ENCODE results near the gene POLR3E.

Gene POLR3E

DNA sequence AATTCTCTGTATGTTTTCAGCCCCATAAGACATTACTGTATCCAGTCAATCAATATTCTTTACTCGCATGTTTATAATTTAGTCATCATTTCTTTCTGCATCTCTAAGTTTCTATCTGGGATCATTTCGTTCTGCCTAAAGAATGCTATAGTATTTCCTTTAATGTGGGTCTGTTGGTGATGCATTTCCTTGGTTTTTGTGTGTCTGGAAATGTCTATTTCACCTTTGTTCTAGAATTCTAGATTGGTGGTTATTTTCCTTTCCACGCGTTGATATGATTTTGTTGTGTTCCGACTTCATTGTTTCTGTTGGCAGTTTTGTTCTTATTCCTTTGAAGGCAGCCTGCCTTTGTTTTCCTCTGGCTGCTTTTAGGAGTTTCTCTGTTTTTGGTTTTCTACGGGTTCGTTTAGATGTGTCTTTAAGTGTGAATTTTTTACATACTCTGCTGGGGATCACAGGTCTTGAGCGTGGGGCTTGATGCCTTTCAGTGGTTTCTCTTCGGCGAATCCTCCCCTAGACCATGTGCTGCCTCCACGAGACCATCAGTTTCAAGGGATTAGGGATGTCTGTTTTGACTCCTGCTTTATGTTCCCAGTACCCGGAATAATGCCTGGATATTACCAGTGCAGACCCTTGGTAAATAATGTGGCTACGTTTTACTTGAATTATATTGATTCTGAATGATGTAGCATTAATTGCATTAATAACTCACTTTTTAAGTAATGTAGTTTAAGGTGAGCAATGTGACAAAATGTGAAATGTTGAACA, 23.5 kb downstream of the POLR3E start:
- Mint-ChIP-seq H3K27ac (no peak overlapping the region), H3K4me1 (no peaks in the 10 kb centered on the region), H3K4me3 (no peak overlapping the region), H3K9me3 (no peaks in the 10 kb centered on the region), H3K27me3 (no peaks in the 10 kb centered on the region), H3K36me3 (peaks cover 72% of the 10 kb centered on the region)
- no peak for ATAC-seq

GRCh38 chr16:22321340-22322001, 24.3 kb downstream of the POLR3E start:
- peaks cover 65% of the 10 kb centered on the region for H3K36me3 Mint-ChIP-seq
- no peaks in the 10 kb centered on the region for H3K27me3 Mint-ChIP-seq
- no peaks in the 10 kb centered on the region for H3K9me3 Mint-ChIP-seq
- ATAC-seq = peak; percentile 74
- no peak overlapping the region for H3K4me3 Mint-ChIP-seq
- no peak overlapping the region for H3K27ac Mint-ChIP-seq
- no peaks in the 10 kb centered on the region for H3K4me1 Mint-ChIP-seq

GRCh38 chr16:22322021-22322471, 24.8 kb downstream of the POLR3E start:
- Mint-ChIP-seq H3K4me3 (no peak overlapping the region), H3K36me3 (peaks cover 65% of the 10 kb centered on the region), H3K4me1 (no peaks in the 10 kb centered on the region), H3K27me3 (no peaks in the 10 kb centered on the region), H3K27ac (no peak overlapping the region), H3K9me3 (no peaks in the 10 kb centered on the region)
- ATAC-seq = no peak

DNA sequence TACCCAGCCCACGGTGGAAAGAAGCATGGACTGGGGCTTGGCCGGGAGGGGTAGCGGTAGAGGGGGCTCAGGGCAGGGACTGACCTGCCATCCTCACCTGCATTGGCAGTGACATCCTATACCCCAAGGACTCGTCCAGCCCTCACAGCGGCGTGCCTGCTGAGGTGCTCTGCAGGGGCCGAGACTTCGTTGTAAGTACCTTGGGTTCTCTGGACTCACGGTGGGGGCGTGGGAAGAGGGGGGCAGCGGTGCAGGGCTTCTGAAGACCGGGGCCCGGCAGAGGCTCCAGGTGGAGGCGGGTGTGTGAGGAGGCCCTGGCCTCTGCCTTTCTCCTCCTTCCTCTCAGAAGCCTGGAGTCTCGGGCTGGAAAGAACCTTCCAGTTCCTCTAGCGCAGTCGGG, 25.5 kb downstream of the POLR3E start:
- no peaks in the 10 kb centered on the region for H3K9me3 Mint-ChIP-seq
- no peaks in the 10 kb centered on the region for H3K4me1 Mint-ChIP-seq
- H3K27ac Mint-ChIP-seq = no peak overlapping the region
- no peak overlapping the region for H3K4me3 Mint-ChIP-seq
- H3K36me3 Mint-ChIP-seq = peaks cover 65% of the 10 kb centered on the region
- H3K27me3 Mint-ChIP-seq = no peaks in the 10 kb centered on the region
- no peak for ATAC-seq

GRCh38 chr16:22323173-22323958, 26.2 kb downstream of the POLR3E start:
- no peaks in the 10 kb centered on the region for H3K4me1 Mint-ChIP-seq
- peaks cover 70% of the 10 kb centered on the region for H3K36me3 Mint-ChIP-seq
- no peaks in the 10 kb centered on the region for H3K9me3 Mint-ChIP-seq
- H3K27me3 Mint-ChIP-seq = no peaks in the 10 kb centered on the region
- H3K27ac Mint-ChIP-seq = no peak overlapping the region
- H3K4me3 Mint-ChIP-seq = no peak overlapping the region
- ATAC-seq = no peak

GRCh38 chr16:22323959-22324786, 27.0 kb downstream of the POLR3E start:
- ATAC-seq = no peak
- H3K27me3 Mint-ChIP-seq = no peaks in the 10 kb centered on the region
- peaks cover 71% of the 10 kb centered on the region for H3K36me3 Mint-ChIP-seq
- no peak overlapping the region for H3K27ac Mint-ChIP-seq
- no peak overlapping the region for H3K4me3 Mint-ChIP-seq
- no peaks in the 10 kb centered on the region for H3K4me1 Mint-ChIP-seq
- H3K9me3 Mint-ChIP-seq = no peaks in the 10 kb centered on the region

DNA sequence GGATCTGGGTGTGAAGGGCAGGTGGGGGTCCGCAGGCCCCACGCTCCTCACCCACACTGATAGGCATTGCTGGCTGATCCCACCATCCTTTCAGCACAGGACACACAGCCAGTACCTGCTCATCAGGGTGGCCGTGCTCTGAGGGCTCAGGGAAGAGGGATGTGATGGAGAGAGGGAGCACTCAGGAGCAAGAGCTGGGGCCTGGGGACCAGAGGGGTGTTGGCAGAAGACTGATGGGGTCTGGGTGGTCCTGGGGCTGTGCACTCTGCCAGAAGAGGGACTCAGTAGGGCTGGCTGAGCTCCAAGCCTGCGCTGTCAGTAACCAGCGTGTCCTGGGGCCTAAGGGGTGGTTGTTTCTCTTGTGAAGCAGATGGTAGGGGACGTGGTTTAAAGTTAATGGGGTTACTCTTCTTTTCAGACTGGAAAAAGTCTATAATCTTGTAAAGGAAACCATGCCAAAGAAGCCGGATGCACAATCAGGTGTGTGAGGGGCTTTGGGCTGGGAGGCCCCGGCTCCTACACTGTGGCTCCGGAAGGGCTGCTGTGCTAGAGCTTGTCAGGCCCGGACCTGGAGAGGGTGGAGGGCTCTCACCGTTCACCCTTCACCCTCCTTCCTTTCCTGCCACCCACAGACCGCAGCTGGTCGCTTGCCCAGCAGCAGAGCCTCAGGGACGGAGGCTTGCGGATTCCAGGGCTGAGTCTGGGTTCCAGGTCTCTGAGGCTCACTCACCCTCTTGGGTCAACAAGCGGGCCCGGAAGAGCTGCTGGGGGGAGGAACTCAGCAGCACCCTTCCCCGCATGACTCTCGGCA, 27.8 kb downstream of the POLR3E start:
- Mint-ChIP-seq H3K27me3 (no peaks in the 10 kb centered on the region), H3K4me1 (no peaks in the 10 kb centered on the region), H3K27ac (no peak overlapping the region), H3K36me3 (peaks cover 79% of the 10 kb centered on the region), H3K9me3 (no peaks in the 10 kb centered on the region), H3K4me3 (no peak overlapping the region)
- no peak for ATAC-seq

DNA sequence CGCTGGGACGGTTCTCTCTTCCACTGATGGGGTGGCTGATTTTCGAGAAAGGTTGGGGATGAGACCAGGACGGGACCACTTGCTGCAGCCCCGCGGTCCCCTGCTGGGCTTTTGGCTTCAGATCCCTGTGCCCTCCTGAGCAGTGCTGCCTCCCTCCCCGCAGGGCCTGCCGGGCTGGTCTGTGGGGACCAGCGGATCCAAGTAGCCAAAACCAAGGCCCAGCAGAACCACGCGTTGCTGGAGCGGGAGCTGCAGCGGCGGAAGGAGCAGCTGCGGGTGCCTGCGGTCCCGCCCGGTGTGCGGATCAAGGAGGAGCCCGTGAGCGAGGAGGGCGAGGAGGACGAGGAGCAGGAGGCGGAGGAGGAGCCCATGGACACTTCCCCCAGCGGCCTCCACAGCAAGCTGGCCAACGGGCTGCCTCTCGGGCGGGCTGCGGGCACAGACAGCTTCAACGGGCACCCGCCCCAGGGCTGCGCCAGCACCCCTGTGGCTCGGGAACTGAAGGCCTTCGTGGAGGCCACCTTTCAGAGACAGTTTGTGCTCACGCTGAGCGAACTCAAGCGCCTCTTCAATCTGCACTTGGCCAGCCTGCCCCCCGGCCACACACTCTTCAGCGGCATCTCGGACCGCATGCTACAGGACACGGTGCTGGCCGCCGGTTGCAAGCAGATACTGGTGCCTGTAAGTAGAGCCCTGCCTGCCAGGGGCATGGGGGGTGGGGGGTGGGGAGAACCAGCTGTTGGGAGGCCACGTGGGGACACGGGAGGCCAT, 28.6 kb downstream of the POLR3E start:
- H3K9me3 Mint-ChIP-seq = no peaks in the 10 kb centered on the region
- no peak overlapping the region for H3K4me3 Mint-ChIP-seq
- no peaks in the 10 kb centered on the region for H3K4me1 Mint-ChIP-seq
- H3K36me3 Mint-ChIP-seq = peaks cover 82% of the 10 kb centered on the region
- no peaks in the 10 kb centered on the region for H3K27me3 Mint-ChIP-seq
- H3K27ac Mint-ChIP-seq = no peak overlapping the region
- ATAC-seq = no peak

DNA sequence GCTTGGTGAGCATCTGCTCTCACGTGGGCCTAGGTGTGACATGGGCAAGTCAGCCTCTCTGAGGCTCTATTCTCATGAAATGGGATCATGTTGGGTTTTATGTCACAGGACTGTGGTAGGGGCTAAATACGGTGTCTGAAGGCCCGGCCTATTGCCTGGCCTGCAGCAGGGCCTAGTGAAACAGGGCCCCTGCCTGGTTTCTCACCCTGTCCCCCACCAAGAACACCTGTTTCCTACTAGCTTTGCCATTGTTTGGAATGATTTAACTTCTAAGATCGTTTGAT, 29.1 kb downstream of the POLR3E start:
- Mint-ChIP-seq H3K27ac (no peak overlapping the region), H3K4me3 (no peak overlapping the region), H3K4me1 (no peaks in the 10 kb centered on the region), H3K36me3 (peaks cover 80% of the 10 kb centered on the region), H3K27me3 (no peaks in the 10 kb centered on the region), H3K9me3 (no peaks in the 10 kb centered on the region)
- no peak for ATAC-seq

- no peaks in the 10 kb centered on the region for H3K9me3 Mint-ChIP-seq
- H3K4me1 Mint-ChIP-seq = no peaks in the 10 kb centered on the region
- no peak overlapping the region for H3K27ac Mint-ChIP-seq
- no peak overlapping the region for H3K4me3 Mint-ChIP-seq
- no peaks in the 10 kb centered on the region for H3K27me3 Mint-ChIP-seq
- H3K36me3 Mint-ChIP-seq = peaks cover 82% of the 10 kb centered on the region
- no peak for ATAC-seq
These were observed 29.7 kb downstream of the POLR3E start for GRCh38 chr16:22326771-22327445.

GRCh38 chr16:22327446-22327775, 30.2 kb downstream of the POLR3E start:
- H3K27me3 Mint-ChIP-seq = no peaks in the 10 kb centered on the region
- H3K36me3 Mint-ChIP-seq = peaks cover 82% of the 10 kb centered on the region
- H3K27ac Mint-ChIP-seq = no peak overlapping the region
- H3K4me1 Mint-ChIP-seq = no peaks in the 10 kb centered on the region
- H3K4me3 Mint-ChIP-seq = no peak overlapping the region
- ATAC-seq = no peak
- H3K9me3 Mint-ChIP-seq = no peaks in the 10 kb centered on the region

DNA sequence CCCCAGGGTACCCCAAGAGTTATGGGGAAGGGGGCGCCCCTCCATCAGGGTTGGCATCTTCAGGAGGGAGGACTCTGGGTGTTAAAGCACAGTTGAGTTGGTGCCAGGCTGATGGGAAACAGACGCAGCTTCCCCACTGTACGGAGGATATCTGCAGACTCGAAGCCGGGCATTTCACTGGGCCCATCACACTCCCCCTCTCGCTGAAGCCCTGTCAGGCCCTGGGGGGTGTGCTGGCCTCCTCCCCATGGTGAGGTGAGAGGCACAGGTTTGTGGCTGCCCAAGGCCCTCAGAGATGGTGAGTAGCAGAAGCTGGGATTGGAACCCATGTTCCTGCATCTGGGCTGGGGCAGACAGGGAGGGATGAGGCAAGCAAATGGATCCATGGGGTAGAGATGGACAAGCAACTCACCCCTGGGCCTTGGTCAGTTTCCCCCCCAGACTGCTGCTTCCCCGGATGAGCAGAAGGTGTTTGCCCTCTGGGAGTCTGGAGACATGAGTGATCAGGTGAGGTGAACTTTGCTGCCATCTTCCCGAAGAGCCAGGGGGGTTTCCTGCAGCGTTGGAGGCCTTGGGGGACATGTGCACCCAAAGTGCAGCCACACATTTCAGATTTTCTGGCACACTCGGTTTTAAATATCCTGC, 31.0 kb downstream of the POLR3E start:
- Mint-ChIP-seq H3K27me3 (no peaks in the 10 kb centered on the region), H3K9me3 (no peaks in the 10 kb centered on the region), H3K4me1 (no peaks in the 10 kb centered on the region), H3K36me3 (peaks cover 84% of the 10 kb centered on the region), H3K4me3 (no peak overlapping the region), H3K27ac (no peak overlapping the region)
- no peak for ATAC-seq

DNA sequence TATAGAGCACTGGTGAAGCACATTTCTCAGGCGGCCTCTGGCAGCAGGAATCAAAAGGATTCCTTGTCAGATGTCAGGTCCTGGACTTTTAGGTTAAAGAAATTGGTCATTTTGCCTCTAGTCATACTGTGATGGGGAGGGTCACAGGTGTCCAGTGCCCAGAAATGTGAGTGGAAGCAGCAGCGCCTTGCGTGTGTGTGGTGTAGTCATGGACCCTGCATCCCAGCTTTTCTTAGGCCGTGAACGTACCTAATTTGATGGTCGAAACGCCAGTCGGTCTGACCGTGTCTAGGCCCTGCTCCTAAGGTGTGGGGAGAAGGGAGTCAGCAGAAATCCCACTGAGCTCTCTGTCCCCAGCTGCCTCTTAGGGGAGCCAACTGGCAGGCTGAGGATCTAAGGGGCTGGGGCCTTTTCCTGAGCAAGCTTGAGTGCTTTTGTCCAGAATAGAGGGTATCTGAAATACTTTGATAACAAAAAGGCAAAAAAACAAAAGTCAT, 32.0 kb downstream of the POLR3E start:
- Mint-ChIP-seq H3K36me3 (peaks cover 84% of the 10 kb centered on the region), H3K4me1 (no peaks in the 10 kb centered on the region)

More for the DNA sequence above, 32.0 kb downstream of the POLR3E start:
- no peaks in the 10 kb centered on the region for H3K27me3 Mint-ChIP-seq
- ATAC-seq = no peak
- H3K4me3 Mint-ChIP-seq = no peak overlapping the region
- no peak overlapping the region for H3K27ac Mint-ChIP-seq
- peaks cover 1% of the 10 kb centered on the region for H3K9me3 Mint-ChIP-seq
